HG03095 (cell line): Measurements from ENCODE around the gene GTF3C4.
"Not testable (repeated sequence)": the region's sequence is repeated elsewhere in the genome, so short reads cannot be mapped to it uniquely, and the experiment has no call there.

Experiments
- ATAC-seq: cut with Tn5 transposase; IDR thresholded peaks from one replicate; pipeline ENCODE4 v1.9.1; 2021; ENCODE audit warnings: moderate library complexity; ENCODE audit not compliant: unreplicated experiment

GTF3C4 gene

GRCh38 chr9:132698989-132699388, 28.7 kb downstream of the GTF3C4 start:
- ATAC-seq = no peak

GRCh38 chr9:132699956-132700355, 29.7 kb downstream of the GTF3C4 start:
- ATAC-seq = no peak

- ATAC-seq = no peak
Measured at GRCh38 chr9:132702254-132702653, 32.0 kb downstream of the GTF3C4 start.

GRCh38 chr9:132703336-132703735, 33.1 kb downstream of the GTF3C4 start:
- ATAC-seq = no peak

GRCh38 chr9:132708239-132708638, 38.0 kb downstream of the GTF3C4 start:
- no peak for ATAC-seq

GRCh38 chr9:132708769-132709430, 38.6 kb downstream of the GTF3C4 start:
- no peak for ATAC-seq

- no peak for ATAC-seq
Measured at GRCh38 chr9:132710333-132710732, 40.1 kb downstream of the GTF3C4 start.

- not testable (repeated sequence) for ATAC-seq
Measured at GRCh38 chr9:132711152-132711551, 40.9 kb downstream of the GTF3C4 start.

- ATAC-seq = no peak
Measured at GRCh38 chr9:132711846-132712245, 41.6 kb downstream of the GTF3C4 start.

- ATAC-seq = no peak
Measured at GRCh38 chr9:132712753-132713152, 42.5 kb downstream of the GTF3C4 start.

- no peak for ATAC-seq
Measured at GRCh38 chr9:132716007-132716406, 45.7 kb downstream of the GTF3C4 start.

- ATAC-seq = no peak
Measured at GRCh38 chr9:132717326-132717945, 47.2 kb downstream of the GTF3C4 start.

GRCh38 chr9:132718381-132718928, 48.2 kb downstream of the GTF3C4 start:
- not testable (repeated sequence) for ATAC-seq

GRCh38 chr9:132721661-132722060, 51.4 kb downstream of the GTF3C4 start:
- ATAC-seq = no peak

GRCh38 chr9:132722564-132723065, 52.4 kb downstream of the GTF3C4 start:
- no peak for ATAC-seq

- ATAC-seq = no peak
Measured at GRCh38 chr9:132723809-132724208, 53.5 kb downstream of the GTF3C4 start.

GRCh38 chr9:132725306-132725705, 55.0 kb downstream of the GTF3C4 start:
- no peak for ATAC-seq

GRCh38 chr9:132726576-132727130, 56.4 kb downstream of the GTF3C4 start:
- ATAC-seq = no peak

- no peak for ATAC-seq
Measured at GRCh38 chr9:132728071-132728470, 57.8 kb downstream of the GTF3C4 start.

- no peak for ATAC-seq
Measured at GRCh38 chr9:132728497-132728896, 58.2 kb downstream of the GTF3C4 start.

GRCh38 chr9:132729235-132729890, 59.1 kb downstream of the GTF3C4 start:
- ATAC-seq = no peak
